ENCODE measurements around the gene FOXN3.

DNA sequence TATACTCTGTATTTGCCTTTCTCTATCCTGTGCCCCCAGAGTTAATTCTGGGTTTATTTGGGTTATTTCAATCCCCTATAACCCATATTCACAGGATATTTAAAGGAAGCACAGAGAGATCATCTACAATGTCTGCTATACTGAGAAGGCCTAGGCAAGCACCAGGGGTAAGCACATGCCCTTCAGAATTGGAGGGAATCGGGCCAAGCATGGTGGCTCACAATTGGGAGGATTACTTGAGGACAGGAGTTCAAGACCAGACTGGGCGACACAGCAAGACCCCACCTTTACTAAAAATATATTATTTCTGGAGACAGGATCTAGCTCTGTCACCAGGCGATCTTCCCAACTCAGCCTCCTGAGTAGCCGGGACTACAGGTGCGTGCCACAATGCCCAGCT, 11.3 kb downstream of the FOXN3 start:
- TF ChIP-seq CTCF (IDR thresholded peaks at IDR 0.05; ENCODE audit: extremely low read depth in 1 of 2, insufficient read depth in 1 of 2, low read depth in 1 of 2, low read length in 2 of 2) (no peak), JUN (IDR thresholded peaks at IDR 0.05; ENCODE audit: borderline replicate concordance, insufficient read depth, insufficient read length, low read depth) (no peak), MAX (IDR thresholded peaks at IDR 0.05; ENCODE audit: insufficient read depth, insufficient read length) (no peak), POLR2A (IDR thresholded peaks at IDR 0.05; ENCODE audit: low read depth, low read length) (no peak), EZH2 (IDR thresholded peaks at IDR 0.05; ENCODE audit: borderline replicate concordance, low read depth, low read length, severe bottlenecking) (no peak), MYC (IDR thresholded peaks at IDR 0.05; ENCODE audit: low read depth, low read length) (no peak), POLR2AphosphoS5 (IDR thresholded peaks at IDR 0.05; ENCODE audit: insufficient read depth, low read depth, low read length) (no peak), FOS (IDR thresholded peaks at IDR 0.05; ENCODE audit: borderline replicate concordance, insufficient read depth, low read length) (no peak)
